ENCODE data around the gene DSCAML1.

Gene DSCAML1

GRCh38 chr11:117829369-117829725 lies 32.3 kb upstream of the DSCAML1 start:
- no peak overlapping the region for H2BK12ac ChIP-seq (ENCODE audit: low read length)
- H3K23ac ChIP-seq (ENCODE audit: low read depth, low read length, poor library complexity), result no peak overlapping the region
- H3K4me2 ChIP-seq (ENCODE audit: insufficient read depth, low read length, poor library complexity, severe bottlenecking), result no peak overlapping the region
- H4K91ac ChIP-seq (ENCODE audit: low read depth, low read length, poor library complexity), result no peak overlapping the region
- no peak overlapping the region for H3K14ac ChIP-seq (ENCODE audit: low read length)
- no peak overlapping the region for H2BK120ac ChIP-seq (ENCODE audit: low read depth, low read length)
- no peak for DNase-seq (ENCODE audit: low spot score)
- no peak overlapping the region for H3K27ac ChIP-seq (replicated peaks; ENCODE audit: low read length)
- H3K4me1 ChIP-seq (ENCODE audit: control insufficient read depth in 2 of 2, insufficient read depth in 1 of 2, low read depth in 1 of 2, low read length in 2 of 2), result peaks cover 0 to 13% of the 10 kb centered on the region in 2 donors
- no peak overlapping the region for H2BK15ac ChIP-seq (ENCODE audit: low read length)
- no CpG with 5 or more reads among the region's 7 CpGs for WGBS, 2 donors (ENCODE audit: extremely low coverage in 2 of 2, insufficient read length in 2 of 2, insufficient replicate concordance in 1 of 2)
- no peak overlapping the region for H3K4me3 ChIP-seq (ENCODE audit: low read length in 2 of 2)
- H3K4ac ChIP-seq (ENCODE audit: low read length), result no peak overlapping the region
- H3K36me3 ChIP-seq (replicated peaks in 1 of 2; ENCODE audit: control insufficient read depth in 2 of 2, insufficient read depth in 2 of 2, low read length in 2 of 2), result no peaks in the 10 kb centered on the region
- H3K18ac ChIP-seq (ENCODE audit: low read length), result peak overlapping the region; percentile 8
- H2AK5ac ChIP-seq (ENCODE audit: low read depth, low read length), result peak overlapping the region; percentile 47
- no peak overlapping the region for H2BK5ac ChIP-seq (ENCODE audit: low read length)
- no peak overlapping the region for H3K9ac ChIP-seq (ENCODE audit: low read depth, low read length, poor library complexity)
- H3K27me3 ChIP-seq (ENCODE audit: control insufficient read depth in 3 of 3, insufficient read depth in 3 of 3, low read depth in 1 of 3, low read length in 3 of 3), result peaks cover 0 to 21% (median 0%) of the 10 kb centered on the region in 3 experiments
- H2AFZ ChIP-seq (ENCODE audit: low read length), result no peak overlapping the region
- no peaks in the 10 kb centered on the region for H3K9me3 ChIP-seq (replicated peaks in 1 of 2; ENCODE audit: control insufficient read depth in 2 of 2, insufficient read depth in 1 of 2, low read depth in 1 of 2, low read length in 2 of 2)
- H4K8ac ChIP-seq (ENCODE audit: low read depth, low read length), result no peak overlapping the region
- no peaks in the 10 kb centered on the region for H3K79me1 ChIP-seq (ENCODE audit: low read depth, low read length)

GRCh38 chr11:117828611-117829368 lies 31.8 kb upstream of the DSCAML1 start:
- Histone ChIP-seq H3K18ac (ENCODE audit: low read length) (peak overlapping the region; percentile 77), H2BK5ac (ENCODE audit: low read length) (no peak overlapping the region), H2AK5ac (ENCODE audit: low read depth, low read length) (peak overlapping the region; percentile 47), H2BK12ac (ENCODE audit: low read length) (no peak overlapping the region), H3K14ac (ENCODE audit: low read length) (peak overlapping the region; percentile 14), H3K27me3 (ENCODE audit: control insufficient read depth in 3 of 3, insufficient read depth in 3 of 3, low read depth in 1 of 3, low read length in 3 of 3) (peaks cover 0 to 26% (median 0%) of the 10 kb centered on the region in 3 experiments), H3K4me3 (ENCODE audit: low read length in 2 of 2) (peak overlapping the region in 1 of 2 donors; percentile 22), H3K4me1 (ENCODE audit: control insufficient read depth in 2 of 2, insufficient read depth in 1 of 2, low read depth in 1 of 2, low read length in 2 of 2) (peaks cover 4 to 13% of the 10 kb centered on the region in 2 donors), H3K9ac (ENCODE audit: low read depth, low read length, poor library complexity) (no peak overlapping the region), H3K36me3 (replicated peaks in 1 of 2; ENCODE audit: control insufficient read depth in 2 of 2, insufficient read depth in 2 of 2, low read length in 2 of 2) (no peaks in the 10 kb centered on the region), H3K27ac (replicated peaks; ENCODE audit: low read length) (no peak overlapping the region), H3K4me2 (ENCODE audit: insufficient read depth, low read length, poor library complexity, severe bottlenecking) (no peak overlapping the region), H3K79me1 (ENCODE audit: low read depth, low read length) (no peaks in the 10 kb centered on the region), H2BK15ac (ENCODE audit: low read length) (no peak overlapping the region), H4K8ac (ENCODE audit: low read depth, low read length) (no peak overlapping the region), H2BK120ac (ENCODE audit: low read depth, low read length) (no peak overlapping the region), H3K9me3 (replicated peaks in 1 of 2; ENCODE audit: control insufficient read depth in 2 of 2, insufficient read depth in 1 of 2, low read depth in 1 of 2, low read length in 2 of 2) (no peaks in the 10 kb centered on the region), H4K91ac (ENCODE audit: low read depth, low read length, poor library complexity) (no peak overlapping the region), H3K23ac (ENCODE audit: low read depth, low read length, poor library complexity) (peak overlapping the region; percentile 76), H2AFZ (ENCODE audit: low read length) (no peak overlapping the region), H3K4ac (ENCODE audit: low read length) (no peak overlapping the region)
- DNase-seq (ENCODE audit: low spot score), result no peak
- WGBS, 2 donors (ENCODE audit: extremely low coverage in 2 of 2, insufficient read length in 2 of 2, insufficient replicate concordance in 1 of 2), result no CpG with 5 or more reads among the region's 16 CpGs

GRCh38 chr11:117827521-117828511 lies 30.8 kb upstream of the DSCAML1 start:
- H3K4ac ChIP-seq (ENCODE audit: low read length), result no peak overlapping the region
- peak overlapping the region; percentile 76 for H3K23ac ChIP-seq (ENCODE audit: low read depth, low read length, poor library complexity)
- H3K36me3 ChIP-seq (replicated peaks in 1 of 2; ENCODE audit: control insufficient read depth in 2 of 2, insufficient read depth in 2 of 2, low read length in 2 of 2), result no peaks in the 10 kb centered on the region
- H3K18ac ChIP-seq (ENCODE audit: low read length), result no peak overlapping the region
- H3K4me3 ChIP-seq (ENCODE audit: low read length in 2 of 2), result peak overlapping the region in 1 of 2 donors; percentile 16
- H3K27ac ChIP-seq (replicated peaks; ENCODE audit: low read length), result no peak overlapping the region
- no peak for DNase-seq (ENCODE audit: low spot score)
- WGBS, 2 donors (ENCODE audit: extremely low coverage in 2 of 2, insufficient read length in 2 of 2, insufficient replicate concordance in 1 of 2), result no CpG with 5 or more reads among the region's 15 CpGs
- no peak overlapping the region for H4K91ac ChIP-seq (ENCODE audit: low read depth, low read length, poor library complexity)
- H2AK5ac ChIP-seq (ENCODE audit: low read depth, low read length), result no peak overlapping the region
- H3K9me3 ChIP-seq (replicated peaks in 1 of 2; ENCODE audit: control insufficient read depth in 2 of 2, insufficient read depth in 1 of 2, low read depth in 1 of 2, low read length in 2 of 2), result no peaks in the 10 kb centered on the region
- no peak overlapping the region for H3K9ac ChIP-seq (ENCODE audit: low read depth, low read length, poor library complexity)
- no peaks in the 10 kb centered on the region for H3K79me1 ChIP-seq (ENCODE audit: low read depth, low read length)
- no peak overlapping the region for H4K8ac ChIP-seq (ENCODE audit: low read depth, low read length)
- no peak overlapping the region for H3K4me2 ChIP-seq (ENCODE audit: insufficient read depth, low read length, poor library complexity, severe bottlenecking)
- no peak overlapping the region for H2BK15ac ChIP-seq (ENCODE audit: low read length)
- no peak overlapping the region for H2BK5ac ChIP-seq (ENCODE audit: low read length)
- H2BK120ac ChIP-seq (ENCODE audit: low read depth, low read length), result no peak overlapping the region
- H2AFZ ChIP-seq (ENCODE audit: low read length), result no peak overlapping the region
- no peak overlapping the region for H3K14ac ChIP-seq (ENCODE audit: low read length)
- H2BK12ac ChIP-seq (ENCODE audit: low read length), result no peak overlapping the region
- peaks cover 4 to 13% of the 10 kb centered on the region in 2 donors for H3K4me1 ChIP-seq (ENCODE audit: control insufficient read depth in 2 of 2, insufficient read depth in 1 of 2, low read depth in 1 of 2, low read length in 2 of 2)
- H3K27me3 ChIP-seq (ENCODE audit: control insufficient read depth in 3 of 3, insufficient read depth in 3 of 3, low read depth in 1 of 3, low read length in 3 of 3), result peaks cover 0 to 35% (median 0%) of the 10 kb centered on the region in 3 experiments

GRCh38 chr11:117826832-117827231 lies 29.8 kb upstream of the DSCAML1 start:
- Histone ChIP-seq H2BK15ac (ENCODE audit: low read length) (no peak overlapping the region), H3K4me2 (ENCODE audit: insufficient read depth, low read length, poor library complexity, severe bottlenecking) (no peak overlapping the region), H3K36me3 (replicated peaks in 1 of 2; ENCODE audit: control insufficient read depth in 2 of 2, insufficient read depth in 2 of 2, low read length in 2 of 2) (no peaks in the 10 kb centered on the region), H2BK5ac (ENCODE audit: low read length) (no peak overlapping the region), H3K27ac (replicated peaks; ENCODE audit: low read length) (no peak overlapping the region), H3K27me3 (ENCODE audit: control insufficient read depth in 3 of 3, insufficient read depth in 3 of 3, low read depth in 1 of 3, low read length in 3 of 3) (peaks cover 0 to 38% (median 0%) of the 10 kb centered on the region in 3 experiments), H3K9me3 (replicated peaks in 1 of 2; ENCODE audit: control insufficient read depth in 2 of 2, insufficient read depth in 1 of 2, low read depth in 1 of 2, low read length in 2 of 2) (no peaks in the 10 kb centered on the region), H3K79me1 (ENCODE audit: low read depth, low read length) (no peaks in the 10 kb centered on the region), H2AFZ (ENCODE audit: low read length) (no peak overlapping the region), H4K8ac (ENCODE audit: low read depth, low read length) (no peak overlapping the region), H2AK5ac (ENCODE audit: low read depth, low read length) (no peak overlapping the region), H3K23ac (ENCODE audit: low read depth, low read length, poor library complexity) (no peak overlapping the region), H3K4me3 (ENCODE audit: low read length in 2 of 2) (no peak overlapping the region), H2BK120ac (ENCODE audit: low read depth, low read length) (no peak overlapping the region), H2BK12ac (ENCODE audit: low read length) (no peak overlapping the region), H3K18ac (ENCODE audit: low read length) (no peak overlapping the region), H3K9ac (ENCODE audit: low read depth, low read length, poor library complexity) (no peak overlapping the region), H3K4ac (ENCODE audit: low read length) (no peak overlapping the region), H3K4me1 (ENCODE audit: control insufficient read depth in 2 of 2, insufficient read depth in 1 of 2, low read depth in 1 of 2, low read length in 2 of 2) (peaks cover 4 to 13% of the 10 kb centered on the region in 2 donors), H3K14ac (ENCODE audit: low read length) (no peak overlapping the region), H4K91ac (ENCODE audit: low read depth, low read length, poor library complexity) (no peak overlapping the region)
- WGBS, 2 donors (ENCODE audit: extremely low coverage in 2 of 2, insufficient read length in 2 of 2, insufficient replicate concordance in 1 of 2), result 100% methylated on average over 1 of the region's 3 CpGs; no CpG with 5 or more reads in 1 of the 2 donors
- DNase-seq (ENCODE audit: low spot score), result no peak
